Liver (tissue), 9 donors: ENCODE measurements around the gene GLT6D1. TPM values are rescaled to one million over a fixed set of nuclear protein-coding genes. Genes with fewer than 3 reads are reported as not detected.

Source experiments
- DNase-seq: peaks from one replicate; pipeline ENCODE4 v3.0.0-alpha.2; 2017; ENCODE audit warnings: low spot score
- H3K27ac ChIP-seq, 2 donors: one replicate each; pipeline ENCODE4 v1.7.0; 2013; ENCODE audit warnings: inconsistent platforms in 2 of 2, low read length in 2 of 2, control low read depth in 1 of 2, low read depth in 1 of 2, mild to moderate bottlenecking in 1 of 2
- H3K27me3 ChIP-seq, 4 donors: one replicate each; pipeline versions ENCODE4 v1.6.1 to v1.7.0; 2013; ENCODE audit warnings: low read length in 3 of 4, inconsistent platforms in 1 of 4, mild to moderate bottlenecking in 1 of 4, moderate library complexity in 1 of 4; ENCODE audit not compliant: control insufficient read depth in 4 of 4, insufficient read depth in 4 of 4
- H3K36me3 ChIP-seq, 4 donors: one replicate each; pipeline versions ENCODE4 v1.6.1 to v1.7.0; 2013; ENCODE audit warnings: low read length in 3 of 4, mild to moderate bottlenecking in 3 of 4, low read depth in 1 of 4, moderate library complexity in 1 of 4; ENCODE audit not compliant: control insufficient read depth in 4 of 4, insufficient read depth in 3 of 4
- H3K4me1 ChIP-seq, 4 donors: one replicate each; pipeline versions ENCODE4 v1.6.1 to v1.7.0; 2013; ENCODE audit warnings: low read length in 3 of 4, mild to moderate bottlenecking in 3 of 4, moderate library complexity in 1 of 4; ENCODE audit not compliant: control insufficient read depth in 4 of 4, insufficient read depth in 4 of 4
- H3K4me3 ChIP-seq, 3 donors: one replicate each; pipeline versions ENCODE4 v1.6.1 to v1.7.0; 2013; ENCODE audit warnings: low read length in 3 of 3, control low read depth in 1 of 3, low read depth in 1 of 3, mild to moderate bottlenecking in 1 of 3
- H3K9ac ChIP-seq, 2 donors: one replicate each; pipeline ENCODE4 v1.7.0; 2013; ENCODE audit warnings: low read length in 2 of 2, mild to moderate bottlenecking in 2 of 2, moderate library complexity in 2 of 2, control low read depth in 1 of 2, low read depth in 1 of 2
- H3K9me3 ChIP-seq, 4 donors: one replicate each; pipeline versions ENCODE4 v1.6.1 to v1.7.0; 2013; ENCODE audit warnings: low read length in 3 of 4; ENCODE audit not compliant: control insufficient read depth in 4 of 4
- EGR1 ChIP-seq, 2 donors: IDR thresholded peaks; 2 replicates each; pipeline ENCODE4 v1.6.1; 2016 to 2018; ENCODE audit warnings: antibody characterized with exemption in 2 of 2, low read depth in 2 of 2
- FOXA2 ChIP-seq: IDR thresholded peaks from 2 replicates; pipeline ENCODE4 v1.6.1; 2016; ENCODE audit warnings: antibody characterized with exemption
- GABPA ChIP-seq, 2 donors: IDR thresholded peaks in 1 of 2; conservative IDR thresholded peaks in 1 of 2; 2 replicates each; pipeline ENCODE4 v1.6.1; 2016; ENCODE audit warnings: antibody characterized with exemption in 2 of 2, mild to moderate bottlenecking in 1 of 2, moderate library complexity in 1 of 2
- HNF4A ChIP-seq, 2 donors: conservative IDR thresholded peaks; 2 replicates each; pipeline ENCODE4 v1.6.1; 2016; ENCODE audit warnings: antibody characterized with exemption in 2 of 2, mild to moderate bottlenecking in 2 of 2
- HNF4G ChIP-seq: IDR thresholded peaks from 2 replicates; pipeline ENCODE4 v1.6.1; 2016; ENCODE audit warnings: antibody characterized with exemption
- REST ChIP-seq: IDR thresholded peaks from 2 replicates; pipeline ENCODE4 v1.6.1; 2016; ENCODE audit warnings: antibody characterized with exemption, mild to moderate bottlenecking
- RXRA ChIP-seq, 2 donors: IDR thresholded peaks; 2 replicates each; pipeline ENCODE4 v1.6.1; 2017 to 2018; ENCODE audit warnings: antibody characterized with exemption in 2 of 2, mild to moderate bottlenecking in 1 of 2
- SP1 ChIP-seq: IDR thresholded peaks from 2 replicates; pipeline ENCODE4 v1.6.1; 2018; ENCODE audit warnings: antibody characterized with exemption, mild to moderate bottlenecking
- YY1 ChIP-seq: IDR thresholded peaks from 2 replicates; pipeline ENCODE4 v1.6.1; 2016; ENCODE audit warnings: antibody characterized with exemption, mild to moderate bottlenecking
- ZBTB33 ChIP-seq: IDR thresholded peaks from 2 replicates; pipeline ENCODE4 v1.6.1; 2016; ENCODE audit warnings: antibody characterized with exemption
- WGBS: extraction: QIAGEN DNeasy Blood & Tissue Kit; methylation state at CpG from one replicate; pipeline ENCODE4 v1.1.7; 2013; 5-methylcytosine and 5-hydroxymethylcytosine counted together
- polyA plus RNA-seq, 2 donors: library from polyadenylated mRNA; stranded (reverse) in 1 of 2; unstranded in 1 of 2; fragments of 200-250 nt in 1 of 2; fragments of >200 nt in 1 of 2; fragmentation: Nextera tagmentation in 1 of 2; extraction: Ambion mirVana in 1 of 2; gene quantifications; one replicate each; pipeline versions ENCODE4 v1.2.1 to v1.2.3, GENCODE V29; 2013 to 2015
- total RNA-seq, 2 donors: library from RNA; depleted of rRNA; stranded (reverse); fragments of >200 nt; gene quantifications; one replicate each; pipeline ENCODE4 v1.2.3, GENCODE V29; 2014
- TF ChIP-seq, protein P1 (sequence below): IDR thresholded peaks from 2 replicates; pipeline ENCODE4 v1.6.1; 2016; ENCODE audit warnings: antibody characterized with exemption
- donor health status: healthy.
- donor health status: healthy.
- donor health status: healthy.
- donor health status: healthy.
- donor health status: healthy.

The GLT6D1 gene
- total and polyA plus RNA-seq, 4 donors: not detected

DNA sequence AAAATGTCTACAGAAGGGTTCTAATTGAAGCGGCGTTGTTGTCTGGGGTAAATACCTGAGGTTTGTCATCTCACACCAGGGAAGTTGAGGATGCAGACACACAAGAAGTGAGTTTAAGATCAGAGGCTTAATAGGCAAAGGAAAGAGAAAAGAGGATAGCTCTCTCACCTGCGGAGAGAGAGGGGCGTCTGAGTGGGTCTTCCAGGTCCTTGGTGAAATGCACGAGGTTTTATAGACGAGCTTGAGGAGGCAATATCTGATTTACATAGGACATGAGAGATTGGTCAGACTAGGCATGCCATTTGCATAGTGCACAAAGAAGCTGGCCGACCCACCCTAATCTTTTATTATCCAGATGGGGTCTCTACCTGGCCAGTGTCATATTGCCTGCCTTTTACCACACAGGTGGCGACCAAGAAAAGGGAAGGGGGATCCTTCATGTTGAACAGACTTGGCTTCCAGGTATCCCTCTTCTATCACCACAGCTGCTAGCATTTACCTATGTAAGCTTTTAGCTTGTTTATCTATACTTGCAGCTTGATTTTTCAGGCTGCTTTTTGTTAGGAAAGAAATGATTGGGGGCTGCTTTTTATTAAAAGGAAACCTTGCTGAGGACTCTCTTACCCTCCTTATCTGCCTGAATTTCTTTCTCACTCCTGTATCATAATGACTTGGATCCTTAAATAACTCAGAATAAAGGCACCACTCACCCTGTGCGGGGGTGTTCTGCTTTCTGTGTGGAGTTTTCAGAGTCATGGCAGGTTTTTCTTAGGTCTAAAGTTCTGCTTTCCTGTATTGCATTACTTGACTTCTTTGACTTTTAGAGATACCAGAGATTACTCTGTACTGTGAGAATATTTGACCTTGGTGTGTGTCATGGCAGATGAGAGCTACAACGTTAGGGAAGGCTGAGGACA, 9.4 kb upstream of the GLT6D1 start:
- Histone ChIP-seq H3K27ac (no peak overlapping the region), H3K9ac (no peak overlapping the region), H3K27me3 (no peaks in the 10 kb centered on the region), H3K4me3 (no peak overlapping the region), H3K4me1 (no peaks in the 10 kb centered on the region), H3K36me3 (no peaks in the 10 kb centered on the region), H3K9me3 (peaks cover 19 to 45% (median 23%) of the 10 kb centered on the region in 4 donors)
- WGBS: 73% methylated on average over 10 of the region's 10 CpGs
- TF ChIP-seq GABPA (IDR thresholded peaks at IDR 0.05 in 1 of 2, conservative IDR thresholded peaks at IDR 0.05 in 1 of 2) (no peak), RXRA (IDR thresholded peaks at IDR 0.05) (no peak), FOXA2 (no peak), REST (no peak), HNF4A (conservative IDR thresholded peaks at IDR 0.05) (no peak), EGR1 (IDR thresholded peaks at IDR 0.05; ENCODE audit: low read depth in 2 of 2) (no peak), SP1 (no peak), YY1 (no peak), ZBTB33 (no peak), HNF4G (no peak)
- TF ChIP-seq, protein P1, sequence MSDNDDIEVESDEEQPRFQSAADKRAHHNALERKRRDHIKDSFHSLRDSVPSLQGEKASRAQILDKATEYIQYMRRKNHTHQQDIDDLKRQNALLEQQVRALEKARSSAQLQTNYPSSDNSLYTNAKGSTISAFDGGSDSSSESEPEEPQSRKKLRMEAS: no peak
- no peak for DNase-seq

DNA sequence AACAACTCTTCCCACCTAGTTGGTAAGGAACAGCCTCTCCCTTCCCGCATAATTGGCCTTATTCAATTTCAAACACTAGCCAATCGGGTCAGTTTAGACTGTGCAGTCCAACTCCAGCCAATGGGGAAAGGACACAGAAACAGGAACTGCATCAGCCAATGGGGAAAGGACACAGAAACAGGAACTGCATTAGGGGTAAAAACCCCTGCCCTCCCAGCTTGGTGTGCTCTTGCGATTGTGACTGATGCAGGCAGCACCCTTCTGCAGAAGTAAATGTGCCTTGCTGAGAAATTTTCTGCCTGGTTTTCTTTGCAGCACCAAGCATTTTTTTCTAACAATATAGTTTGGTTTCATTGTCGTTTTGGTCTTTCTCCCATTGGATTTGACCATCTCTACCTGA, 8.5 kb upstream of the GLT6D1 start:
- DNase-seq: no peak
- 84% methylated on average over 4 of the region's 4 CpGs for WGBS
- Histone ChIP-seq H3K4me3 (peak overlapping the region in 1 of 3 donors; percentile 11), H3K9me3 (peaks cover 19 to 45% (median 23%) of the 10 kb centered on the region in 4 donors), H3K9ac (no peak overlapping the region), H3K36me3 (no peaks in the 10 kb centered on the region), H3K4me1 (no peaks in the 10 kb centered on the region), H3K27ac (no peak overlapping the region), H3K27me3 (no peaks in the 10 kb centered on the region)
- no peak for TF ChIP-seq EGR1 (IDR thresholded peaks at IDR 0.05; ENCODE audit: low read depth in 2 of 2)
- TF ChIP-seq FOXA2: no peak
